Measurements from ENCODE around the gene PAWR.

- TF ChIP-seq CTCF (IDR thresholded peaks at IDR 0.05) (no peak), POLR2A (IDR thresholded peaks at IDR 0.05) (no peak)
Measured at GRCh38 chr12:79732638-79733037, 41.9 kb upstream of the PAWR start.

All from Peyer's patch (tissue), 4 donors.